NOMO-1 treated with DMSO at 0.1 percent for 48 hours (cell line): Measurements from ENCODE around the gene ADAMTSL4.

Experiments used
- DNase-seq: peaks from one replicate; lab custom pipeline; 2025; ENCODE audit not compliant: unreplicated experiment; lab: John Stamatoyannopoulos, UW

ADAMTSL4 gene

GRCh38 chr1:150548632-150549495 is at the start of gene ADAMTSL4:
Gene ADAMTSL4, plus strand, starts transcription at chr1:150549408. Its CDS starts 2,881 bp downstream, at chr1:150552289.
- peak; percentile 65 for DNase-seq

GRCh38 chr1:150505431-150505830 is 43.8 kb upstream of the ADAMTSL4 start:
- DNase-seq, result no peak

- peak; percentile 42 for DNase-seq
Observed at GRCh38 chr1:150507912-150508864, 41.0 kb upstream of the ADAMTSL4 start, which contains the start of gene ECM1. Gene ECM1, plus strand, starts transcription at chr1:150508109. Its CDS starts 101 bp downstream, at chr1:150508210.

- DNase-seq, result no peak
Observed at GRCh38 chr1:150508982-150509381, 40.2 kb upstream of the ADAMTSL4 start.

GRCh38 chr1:150511551-150511950 is 37.7 kb upstream of the ADAMTSL4 start:
- DNase-seq, result no peak

- no peak for DNase-seq
Observed at GRCh38 chr1:150511985-150512660, 37.1 kb upstream of the ADAMTSL4 start.

GRCh38 chr1:150512846-150513245 is 36.4 kb upstream of the ADAMTSL4 start:
- no peak for DNase-seq

- no peak for DNase-seq
Observed at GRCh38 chr1:150513351-150513791, 35.8 kb upstream of the ADAMTSL4 start.

- no peak for DNase-seq
Observed at GRCh38 chr1:150514260-150514659, 34.9 kb upstream of the ADAMTSL4 start.

GRCh38 chr1:150514913-150515327 is 34.3 kb upstream of the ADAMTSL4 start:
- no peak for DNase-seq

- peak; percentile 94 for DNase-seq
Observed at GRCh38 chr1:150515328-150516049, 33.7 kb upstream of the ADAMTSL4 start, which contains the start of gene FALEC. Gene FALEC, plus strand, starts transcription at chr1:150515752.

GRCh38 chr1:150516050-150516591 is 33.1 kb upstream of the ADAMTSL4 start:
- DNase-seq, result peak; percentile 2

- peak; percentile 13 for DNase-seq
Observed at GRCh38 chr1:150516616-150517015, 32.6 kb upstream of the ADAMTSL4 start.

- peak; percentile 20 for DNase-seq
Observed at GRCh38 chr1:150521196-150521968, 27.8 kb upstream of the ADAMTSL4 start.

GRCh38 chr1:150525348-150525747 is 23.9 kb upstream of the ADAMTSL4 start:
- no peak for DNase-seq

- DNase-seq, result no peak
Observed at GRCh38 chr1:150528196-150528595, 21.0 kb upstream of the ADAMTSL4 start.

- no peak for DNase-seq
Observed at GRCh38 chr1:150529017-150529416, 20.2 kb upstream of the ADAMTSL4 start.

- DNase-seq, result no peak
Observed at GRCh38 chr1:150530491-150531159, 18.6 kb upstream of the ADAMTSL4 start.
